HG03439 (cell line): ENCODE results near the gene DVL3.
A peak's percentile ranks its signal among the peaks of the same experiment; 100 is the strongest.
"Not testable (repeated sequence)": the region's sequence is repeated elsewhere in the genome, so short reads cannot be mapped to it uniquely, and the experiment has no call there.

Experiments used
- ATAC-seq: cut with Tn5 transposase; IDR thresholded peaks from one replicate; pipeline ENCODE4 v1.9.1; 2021; ENCODE audit warnings: mild to moderate bottlenecking, moderate library complexity; ENCODE audit not compliant: unreplicated experiment

The DVL3 gene

GRCh38 chr3:184154885-184155643 lies at the start of gene DVL3:
Gene DVL3 (plus strand): TSS chr3:184155377. CDS start chr3:184155636, 259 bp downstream.
- peak; percentile 60 for ATAC-seq

GRCh38 chr3:184110316-184110725 lies 44.9 kb upstream of the DVL3 start:
- no peak for ATAC-seq

GRCh38 chr3:184116017-184116416 lies 39.2 kb upstream of the DVL3 start:
- ATAC-seq: no peak

- ATAC-seq: no peak
These were observed 37.5 kb upstream of the DVL3 start for GRCh38 chr3:184117636-184118035.

GRCh38 chr3:184121031-184121430 lies 34.1 kb upstream of the DVL3 start:
- not testable (repeated sequence) for ATAC-seq

GRCh38 chr3:184126006-184126405 lies 29.2 kb upstream of the DVL3 start:
- ATAC-seq: no peak

GRCh38 chr3:184129012-184129411 lies 26.2 kb upstream of the DVL3 start:
- ATAC-seq: no peak

GRCh38 chr3:184132945-184133344 lies 22.2 kb upstream of the DVL3 start:
- no peak for ATAC-seq

- no peak for ATAC-seq
These were observed 21.1 kb upstream of the DVL3 start for GRCh38 chr3:184133840-184134745.

GRCh38 chr3:184134746-184135148 lies 20.4 kb upstream of the DVL3 start:
- no peak for ATAC-seq

- peak; percentile 84 for ATAC-seq
These were observed 19.8 kb upstream of the DVL3 start, which contains the start of gene EIF2B5 for GRCh38 chr3:184135149-184135910. Gene EIF2B5 (plus strand): TSS chr3:184135358. CDS start chr3:184135386, 28 bp downstream.

GRCh38 chr3:184135911-184136260 lies 19.3 kb upstream of the DVL3 start:
- ATAC-seq: no peak

GRCh38 chr3:184140436-184140835 lies 14.7 kb upstream of the DVL3 start:
- no peak for ATAC-seq

GRCh38 chr3:184142199-184142598 lies 13.0 kb upstream of the DVL3 start:
- no peak for ATAC-seq

GRCh38 chr3:184143327-184143726 lies 11.8 kb upstream of the DVL3 start:
- no peak for ATAC-seq

- no peak for ATAC-seq
These were observed 10.7 kb upstream of the DVL3 start for GRCh38 chr3:184144505-184144904.

- no peak for ATAC-seq
These were observed 10.1 kb upstream of the DVL3 start for GRCh38 chr3:184145111-184145524.

GRCh38 chr3:184145751-184146270 lies 9.4 kb upstream of the DVL3 start:
- ATAC-seq: no peak

- ATAC-seq: no peak
These were observed 7.1 kb upstream of the DVL3 start for GRCh38 chr3:184148076-184148475.

GRCh38 chr3:184149123-184149522 lies 6.1 kb upstream of the DVL3 start:
- no peak for ATAC-seq

GRCh38 chr3:184149770-184150169 lies 5.4 kb upstream of the DVL3 start:
- ATAC-seq: not testable (repeated sequence)
